NCI-H1694 treated with DMSO at 0.1 percent for 48 hours (cell line): Measurements from ENCODE around the gene PLXNA4.

Experiments
- DNase-seq: peaks from one replicate; lab custom pipeline; 2025; lab: John Stamatoyannopoulos, UW

Gene PLXNA4

DNA sequence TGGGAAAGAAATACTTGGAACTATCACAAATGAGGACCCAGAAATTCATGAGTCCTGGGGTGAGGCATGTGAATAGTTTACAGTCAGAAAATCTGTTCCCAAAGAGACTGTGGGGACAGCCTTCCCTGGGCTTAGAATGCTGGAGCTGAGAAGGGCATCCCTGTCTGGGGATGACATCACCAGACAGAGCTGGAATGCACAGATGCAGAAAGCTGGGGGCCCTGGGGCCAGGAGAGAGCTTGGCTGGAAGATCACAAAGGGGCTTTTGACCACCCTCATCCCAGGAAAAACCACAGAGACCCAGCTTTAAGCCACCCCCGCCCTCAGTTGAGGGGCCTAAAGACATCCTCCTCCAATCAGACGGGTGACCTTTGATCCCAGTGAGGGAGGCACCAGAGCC, 264.5 kb downstream of the PLXNA4 start:
- DNase-seq: no peak

DNA sequence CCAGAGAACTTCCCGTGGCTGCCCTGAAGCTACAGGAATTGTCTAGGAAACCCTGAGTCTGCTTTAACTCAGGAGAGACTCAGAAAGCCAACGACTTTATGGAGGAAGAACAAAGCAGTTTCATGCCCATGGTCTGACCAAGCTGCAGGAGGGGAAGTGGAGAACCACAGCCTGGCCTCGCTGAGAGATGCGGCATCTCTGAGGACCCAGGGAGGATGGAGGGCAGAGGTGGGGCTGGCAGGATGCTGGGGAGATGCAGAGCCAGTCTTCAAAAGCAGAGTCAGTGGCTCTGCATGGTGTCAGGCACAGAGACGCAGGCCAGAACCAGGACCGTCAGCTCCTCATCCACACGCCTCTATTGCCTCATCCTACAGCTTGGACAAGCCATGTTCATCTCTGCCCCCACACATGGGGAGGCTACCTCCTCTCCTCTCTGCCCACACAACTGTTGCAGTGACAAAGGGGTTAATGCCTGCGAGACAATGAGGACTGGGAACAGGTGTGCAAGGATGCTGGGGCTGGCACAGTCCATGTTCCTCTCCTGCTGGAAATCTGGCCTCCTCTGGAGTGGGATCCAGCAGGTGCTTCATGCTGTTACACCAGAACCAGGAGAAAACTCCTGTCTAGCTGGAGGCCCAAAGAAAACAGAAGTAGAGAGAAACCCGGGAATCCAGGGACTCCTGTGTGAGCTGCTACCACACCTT, 267.0 kb downstream of the PLXNA4 start:
- DNase-seq: no peak

DNA sequence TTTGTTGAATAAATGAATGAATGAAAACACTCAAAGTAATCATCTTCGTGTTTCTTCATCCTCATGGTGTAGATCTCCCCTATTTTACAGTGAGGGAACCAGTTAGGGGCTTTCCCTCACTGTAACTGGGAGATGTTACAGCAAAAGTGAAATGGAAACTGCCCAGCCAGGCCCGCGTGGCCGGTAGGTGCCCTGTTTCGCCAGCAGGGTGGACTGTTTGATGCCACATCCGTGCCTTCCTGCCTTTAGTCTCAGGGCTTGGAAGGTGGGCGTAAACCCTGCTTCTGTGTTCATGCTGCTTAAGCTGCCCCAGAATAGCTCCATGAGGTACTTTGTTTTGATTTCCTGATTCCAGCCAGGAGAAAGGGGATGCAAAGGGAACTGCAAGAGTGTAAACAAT, 268.8 kb downstream of the PLXNA4 start:
- no peak for DNase-seq

DNA sequence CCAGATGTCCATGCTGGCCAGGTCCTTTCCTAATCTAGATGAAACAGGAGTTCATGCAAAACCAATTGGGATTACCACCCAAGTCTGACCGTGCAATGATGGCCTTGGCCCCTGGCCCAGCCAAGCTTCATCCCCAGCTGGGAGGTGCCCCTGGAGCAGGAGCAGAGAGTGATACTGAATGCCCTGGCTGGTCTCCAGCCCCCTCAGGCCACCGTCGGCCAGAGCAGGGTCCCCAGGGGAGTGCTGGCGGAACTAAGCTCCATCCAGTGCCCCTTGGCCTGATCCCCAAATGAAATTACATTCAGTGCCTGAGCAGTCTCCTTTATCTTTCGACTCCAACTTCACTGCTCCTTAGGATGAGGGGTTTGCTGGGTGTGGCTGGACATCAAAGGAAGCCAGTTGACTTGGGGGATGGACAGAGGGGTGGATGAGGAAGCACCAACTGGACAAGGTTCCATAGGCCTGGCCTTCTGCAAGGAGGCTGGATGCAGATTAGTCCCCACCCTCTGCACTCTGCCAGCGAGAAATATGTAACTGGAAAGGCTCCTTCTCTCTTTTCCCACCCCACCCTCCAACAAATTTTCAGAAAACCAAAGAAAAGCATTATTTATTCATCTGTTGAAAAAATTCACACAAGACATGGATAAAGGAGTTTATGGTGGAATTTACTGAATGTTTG, 275.5 kb downstream of the PLXNA4 start:
- no peak for DNase-seq

DNA sequence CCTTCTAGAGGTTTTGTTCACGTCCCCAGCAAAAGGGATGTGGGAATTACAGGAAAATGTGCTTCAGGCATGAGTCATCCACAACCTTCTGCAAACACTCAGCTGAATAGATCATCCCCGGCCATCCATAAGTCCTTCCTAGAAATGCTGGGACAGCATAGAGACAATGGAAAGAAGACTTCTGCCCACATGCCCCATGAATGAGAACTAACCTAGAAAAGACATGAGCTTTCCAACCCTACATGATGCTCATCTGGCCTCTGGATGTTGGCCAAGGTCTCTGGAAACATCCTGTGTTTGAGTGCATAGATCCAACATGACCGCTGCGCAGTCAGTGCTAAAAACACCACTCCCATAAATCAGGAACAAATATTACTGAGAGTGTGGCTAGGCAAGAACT, 277.5 kb downstream of the PLXNA4 start:
- DNase-seq: no peak

DNA sequence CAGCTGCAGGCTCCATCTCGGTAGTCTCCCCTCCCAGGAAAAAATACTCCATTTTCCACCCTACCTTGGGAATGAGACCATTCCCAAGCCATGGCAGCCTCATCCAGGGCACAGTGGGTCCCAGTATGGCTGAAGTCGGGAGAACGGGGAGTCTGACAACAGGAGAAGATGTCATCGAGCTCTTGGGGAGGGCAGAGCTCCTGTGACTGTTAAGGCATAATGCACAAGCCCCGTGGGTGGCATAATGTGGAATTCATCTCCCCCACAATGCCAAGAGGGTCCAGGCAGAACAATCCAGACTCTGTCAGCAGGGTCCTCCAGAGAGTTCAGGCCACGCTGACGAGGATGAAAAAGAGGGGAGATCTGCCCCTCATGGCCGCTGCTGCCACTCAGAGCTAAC, 279.4 kb downstream of the PLXNA4 start:
- DNase-seq: no peak

DNA sequence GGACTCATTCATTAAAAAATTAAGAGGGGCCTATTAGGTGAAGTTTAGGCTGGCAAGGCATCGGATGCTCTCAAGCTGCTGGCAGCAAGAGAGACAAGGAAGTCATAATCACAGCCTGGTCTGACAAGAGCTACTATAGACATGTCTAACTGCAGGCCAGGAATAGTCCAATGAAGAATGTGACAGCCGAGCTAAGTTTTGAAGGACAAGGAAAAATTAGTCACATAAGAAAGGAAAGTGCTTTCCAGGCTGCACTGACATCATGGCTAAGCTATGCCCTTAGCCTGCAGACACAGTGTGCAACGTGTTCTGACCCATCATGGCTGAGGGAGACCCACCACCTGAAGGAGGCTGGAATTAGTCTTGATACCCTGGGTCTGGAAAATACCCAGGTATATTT, 281.1 kb downstream of the PLXNA4 start:
- no peak for DNase-seq

DNA sequence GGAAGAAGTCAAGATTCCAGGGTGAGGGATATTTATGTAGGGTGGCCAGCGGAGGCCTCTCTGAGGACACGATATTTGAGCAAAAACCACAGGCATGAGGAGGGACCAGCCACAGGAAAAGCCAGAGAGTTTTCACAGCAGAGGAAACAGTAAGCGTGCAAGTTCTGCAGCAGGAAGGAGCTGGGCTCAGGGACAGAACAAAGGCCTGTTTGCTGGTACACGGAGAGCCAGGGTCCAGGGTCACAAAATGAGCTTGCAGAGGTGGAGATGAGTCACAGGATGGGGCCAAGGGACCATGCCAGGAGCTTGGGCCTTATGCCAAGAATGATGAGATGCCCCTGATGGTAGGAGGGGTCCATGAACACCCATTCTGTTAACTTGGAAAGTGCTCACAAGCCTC, 283.5 kb downstream of the PLXNA4 start:
- no peak for DNase-seq

DNA sequence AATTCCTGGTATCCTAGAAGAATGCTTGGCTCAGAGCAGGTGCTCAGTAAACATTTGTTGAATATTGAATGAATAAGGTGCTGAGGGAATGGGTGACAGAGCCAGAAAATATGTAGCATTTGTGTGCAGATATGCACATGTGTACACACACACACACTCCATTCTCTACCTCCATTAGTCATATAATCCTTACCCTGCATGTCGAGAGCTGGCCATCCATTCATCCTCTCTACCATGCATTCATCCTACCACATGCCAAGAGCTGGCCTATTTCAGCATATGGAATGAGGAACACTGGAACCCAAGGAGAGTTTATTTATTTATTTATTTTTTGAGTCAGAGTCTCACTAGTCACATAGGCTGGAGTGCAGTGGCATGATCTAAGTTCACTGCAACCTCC, 284.8 kb downstream of the PLXNA4 start:
- DNase-seq: no peak

DNA sequence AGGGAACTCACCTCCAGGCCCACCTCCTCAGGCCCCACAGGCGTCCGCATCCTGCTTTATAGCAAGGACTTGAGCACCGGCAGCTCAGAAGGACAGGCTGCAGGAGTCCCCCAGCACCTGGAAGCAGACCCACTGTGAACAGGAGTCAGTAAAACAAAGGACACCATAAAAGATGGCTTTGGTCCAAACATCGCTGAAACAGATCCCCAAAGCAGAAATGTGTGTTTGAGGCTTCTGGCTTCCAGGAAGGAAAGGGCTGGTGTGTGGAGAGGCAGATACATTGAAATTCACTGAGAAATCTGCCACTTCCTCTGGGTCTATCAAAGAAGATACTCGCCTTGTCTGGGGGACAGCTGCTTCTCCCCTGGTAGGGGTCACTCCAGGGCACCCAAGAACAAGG, 286.2 kb downstream of the PLXNA4 start:
- DNase-seq: no peak

DNA sequence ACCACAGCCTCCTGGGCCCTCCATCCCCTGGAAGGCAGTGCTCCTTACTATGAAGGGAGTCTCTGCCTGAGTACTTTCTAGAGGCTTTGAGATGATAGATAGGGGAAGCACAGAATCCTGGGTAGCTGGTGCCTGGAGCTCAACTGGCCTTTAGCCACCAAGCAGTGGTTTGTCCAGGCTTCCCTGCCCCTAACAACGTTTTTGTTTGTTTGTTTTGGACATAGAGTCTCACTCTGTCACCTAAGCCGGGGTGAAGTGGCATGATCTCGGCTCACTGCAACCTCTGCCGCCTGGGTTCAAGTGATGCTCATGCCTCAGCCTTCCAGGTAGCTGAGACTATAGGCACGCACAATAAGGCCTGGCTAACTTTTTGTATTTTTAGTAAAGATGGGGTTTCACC, 289.4 kb downstream of the PLXNA4 start:
- DNase-seq: no peak

DNA sequence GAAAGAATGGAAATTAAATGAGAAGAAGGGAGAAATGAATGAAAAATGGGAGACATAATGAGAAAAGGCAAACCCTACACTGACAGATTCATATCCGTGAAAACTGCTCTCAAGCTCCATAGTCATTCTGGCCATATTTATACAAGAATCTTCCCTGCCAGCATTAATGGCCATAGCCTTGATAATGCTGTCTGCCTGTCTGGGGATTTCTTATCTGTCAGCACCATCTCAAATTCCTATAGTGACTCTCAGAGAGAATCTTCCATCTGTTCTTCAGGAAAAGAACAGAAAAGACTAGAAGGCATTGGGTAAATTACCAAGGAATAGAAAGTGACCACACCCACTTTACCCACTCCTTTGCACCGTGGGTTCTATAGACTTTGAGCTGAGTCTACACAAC, 295.9 kb downstream of the PLXNA4 start:
- DNase-seq: no peak

DNA sequence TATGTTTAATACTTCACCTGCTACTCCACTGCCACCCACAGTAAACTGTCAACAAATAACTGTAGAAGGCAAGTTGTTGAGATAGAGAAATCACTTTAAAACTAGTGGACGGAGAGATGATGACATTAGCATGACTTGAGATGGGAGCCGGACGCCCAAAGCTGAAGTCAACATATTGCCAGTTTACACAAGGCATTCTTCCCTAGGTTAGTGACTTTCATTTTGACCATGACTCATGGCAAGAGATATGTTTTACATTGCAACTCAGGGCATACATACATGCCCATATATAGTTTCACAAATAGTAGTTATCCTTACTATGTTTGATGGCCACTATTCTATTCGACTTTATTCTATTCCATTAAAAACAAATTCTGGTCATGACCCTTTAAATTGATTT, 296.6 kb downstream of the PLXNA4 start:
- no peak for DNase-seq

DNA sequence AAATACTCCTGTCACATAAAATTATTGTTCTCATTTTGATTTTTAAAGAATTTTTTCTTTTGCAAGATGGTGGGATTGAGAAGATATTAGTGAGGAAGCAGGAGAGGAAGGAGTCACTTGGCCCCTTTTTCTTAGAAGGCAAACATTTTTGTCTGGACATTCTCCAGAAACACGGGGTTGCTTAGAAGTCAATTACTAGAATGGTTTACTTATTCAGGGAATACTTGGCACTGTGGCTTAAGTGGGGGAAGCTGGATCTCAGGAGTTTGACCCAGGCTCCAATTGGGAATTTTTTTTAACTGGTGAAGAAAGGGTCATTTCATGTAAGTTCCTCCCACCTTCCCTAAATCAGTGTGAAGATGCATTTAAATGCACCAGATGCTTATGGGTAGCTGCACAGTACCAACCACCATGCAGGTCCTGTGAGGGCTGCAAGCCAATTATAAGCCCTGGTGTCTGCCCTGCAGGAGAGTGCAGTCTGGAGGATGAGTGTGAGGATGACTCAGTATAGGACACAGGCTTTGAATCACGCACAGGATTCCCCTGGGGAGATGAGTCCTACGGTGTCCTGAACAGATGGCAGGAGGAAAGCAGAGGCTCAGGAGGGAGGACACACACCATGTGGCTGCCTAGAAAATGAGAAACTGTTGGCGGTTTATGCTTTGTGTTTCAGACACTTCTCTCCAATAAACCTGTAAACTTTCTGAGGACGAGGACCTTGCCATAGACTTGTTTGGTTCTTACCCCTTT, 299.1 kb downstream of the PLXNA4 start:
- peak; percentile 88 for DNase-seq

DNA sequence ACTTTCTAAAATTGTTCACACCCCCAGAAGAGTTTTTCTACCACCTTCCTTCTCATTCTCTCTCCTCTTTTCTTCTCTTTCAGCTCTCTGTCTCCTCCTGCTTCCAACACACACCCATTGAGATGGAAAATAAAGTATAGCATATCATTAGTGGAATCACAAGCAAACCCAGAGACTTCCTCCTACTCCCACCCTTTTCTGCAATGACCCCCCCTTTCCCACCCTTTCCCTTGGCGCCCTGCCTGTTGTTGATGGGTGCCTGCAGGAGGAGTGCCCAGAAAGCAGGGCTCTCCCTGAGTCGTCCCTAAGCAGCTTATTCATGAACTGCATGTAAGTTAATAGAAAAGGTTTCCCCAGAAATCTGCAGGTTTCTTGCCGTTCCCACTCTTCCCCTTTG, 300.0 kb downstream of the PLXNA4 start:
- DNase-seq: no peak

DNA sequence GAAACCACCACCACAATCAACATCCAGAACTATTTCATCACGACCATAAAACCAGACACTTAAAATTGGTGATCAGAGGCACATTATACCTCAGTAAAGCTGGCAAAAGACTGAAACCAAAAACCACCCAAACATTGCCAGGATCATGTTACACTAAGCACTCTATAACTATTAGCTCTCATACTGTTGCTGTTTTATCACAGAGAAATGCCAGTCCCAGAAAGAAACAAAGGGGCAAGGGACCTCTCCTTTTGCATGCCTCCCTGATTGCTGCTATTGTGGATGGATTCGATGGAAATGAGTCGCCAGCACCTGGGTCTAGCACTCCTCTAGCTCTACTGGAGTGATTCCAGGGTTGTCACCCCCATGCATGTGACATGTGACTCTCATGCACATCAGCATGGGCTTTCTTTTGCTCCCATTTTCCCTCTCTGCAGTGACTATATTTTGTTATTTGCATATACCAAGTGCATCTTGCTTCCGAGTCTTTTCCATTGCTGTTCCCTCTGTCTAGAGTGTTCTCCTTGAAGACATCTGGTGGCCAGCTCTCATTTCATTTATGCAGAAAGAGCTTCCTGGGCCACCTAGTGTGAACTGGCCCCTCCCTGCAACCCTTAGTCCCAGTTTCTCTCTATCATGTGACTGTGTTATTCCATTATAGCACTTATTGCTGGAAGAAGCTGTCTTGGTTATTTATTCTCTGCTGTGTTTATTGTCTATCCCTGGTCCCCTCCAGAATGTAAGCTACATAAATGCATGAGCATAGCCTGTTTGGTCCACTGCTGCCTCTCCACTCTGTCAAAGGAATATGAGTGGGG, 300.6 kb downstream of the PLXNA4 start:
- DNase-seq: peak; percentile 52

DNA sequence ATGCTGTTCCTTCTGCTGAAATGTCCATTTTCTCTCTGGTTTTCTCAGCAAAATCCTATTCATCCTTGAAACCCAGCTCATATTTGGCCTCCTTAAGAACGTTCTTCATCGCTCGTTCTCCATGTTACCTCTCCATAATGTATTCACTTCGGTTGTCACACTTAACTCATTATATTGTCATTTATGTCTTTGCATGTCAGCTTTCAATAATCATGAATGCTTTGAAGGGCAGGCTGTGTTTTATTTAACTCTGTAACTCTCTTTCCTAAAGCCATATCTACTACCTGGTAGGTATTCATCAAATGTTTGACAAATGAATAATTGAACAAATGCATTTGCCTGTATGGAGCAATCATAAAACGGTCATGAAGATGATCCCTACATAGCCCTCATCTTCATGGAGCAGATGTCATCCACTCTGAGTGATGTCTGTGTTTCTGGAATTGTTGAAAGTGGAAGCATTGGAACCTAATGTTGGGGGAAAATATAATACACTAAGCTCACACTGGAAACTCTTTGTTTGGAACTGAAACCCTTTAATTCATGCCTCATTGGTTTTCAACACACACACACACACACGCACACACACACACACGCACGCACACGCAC, 303.4 kb downstream of the PLXNA4 start:
- DNase-seq: no peak

DNA sequence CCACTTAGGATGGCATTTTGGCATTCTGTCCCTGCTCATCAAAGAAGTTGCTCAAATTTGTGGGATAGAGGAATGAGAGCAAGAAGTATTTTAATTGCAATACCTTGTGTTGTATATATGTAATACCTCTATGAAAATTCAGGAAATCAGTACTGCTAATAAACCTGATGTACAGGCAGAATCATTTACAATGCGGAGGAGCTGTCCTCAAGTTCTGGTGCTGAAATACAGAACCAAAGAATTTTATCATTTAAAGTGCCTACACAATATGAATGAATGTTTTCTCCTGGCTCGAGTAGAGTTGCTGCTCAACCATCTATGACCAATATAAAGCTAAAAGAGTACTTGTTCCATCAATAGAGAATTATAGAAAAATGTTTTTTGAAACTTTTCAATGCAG, 305.8 kb downstream of the PLXNA4 start:
- no peak for DNase-seq

DNA sequence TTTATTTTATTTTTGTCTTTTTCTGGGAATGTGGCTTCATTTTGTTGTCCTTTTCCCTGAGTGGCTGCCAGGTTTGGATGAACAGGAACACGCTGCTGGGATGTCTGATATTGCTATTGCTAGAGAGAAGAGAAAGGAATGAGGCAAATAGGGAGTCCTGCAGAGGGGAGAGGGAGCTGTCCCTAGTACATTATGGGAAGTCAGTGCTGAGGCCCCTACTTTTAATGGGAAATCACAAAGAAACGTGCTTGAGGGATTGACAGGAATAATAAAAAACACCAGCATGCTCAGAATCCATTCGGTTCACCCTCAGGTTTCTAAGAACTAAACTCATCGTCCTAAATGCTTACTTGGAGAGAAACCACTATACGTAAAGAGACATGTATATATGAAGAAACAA, 306.6 kb downstream of the PLXNA4 start:
- no peak for DNase-seq

DNA sequence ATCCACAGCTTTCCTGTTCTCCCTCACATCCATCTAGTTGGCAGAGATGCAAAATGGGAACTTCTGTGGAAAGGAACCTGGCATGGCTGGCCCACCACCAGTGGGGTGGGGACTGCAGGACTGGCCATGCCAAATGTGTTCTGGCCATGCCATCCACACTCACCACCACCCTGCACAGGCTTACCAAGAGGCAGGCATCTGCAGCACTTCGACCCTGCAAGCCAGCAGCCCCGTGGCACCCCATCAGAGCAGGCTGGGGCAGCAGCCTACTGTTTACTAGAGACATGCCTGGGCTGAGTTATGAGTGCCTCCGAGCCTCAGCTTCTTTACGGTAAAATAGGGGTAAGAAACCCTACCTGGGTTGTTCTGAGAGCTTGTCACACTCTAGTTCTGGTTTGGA, 313.1 kb downstream of the PLXNA4 start:
- DNase-seq: no peak

DNA sequence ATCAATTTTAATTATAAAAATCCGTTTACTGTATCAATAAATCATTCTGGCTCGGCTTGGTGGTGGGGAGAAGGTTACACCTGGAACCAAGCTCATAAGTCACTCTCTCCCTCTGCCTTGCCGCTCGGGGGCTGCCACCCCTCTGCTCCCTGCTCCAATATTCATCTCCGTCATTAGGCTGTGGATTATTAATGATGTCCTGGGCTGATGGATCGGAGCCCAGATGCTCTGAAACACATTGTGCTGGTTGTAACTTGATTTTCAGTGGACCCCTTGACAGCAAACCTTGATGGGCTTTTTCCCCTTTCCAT, 314.2 kb downstream of the PLXNA4 start:
- no peak for DNase-seq
